Measurements from ENCODE around the gene LAMB4.

Gene LAMB4

DNA sequence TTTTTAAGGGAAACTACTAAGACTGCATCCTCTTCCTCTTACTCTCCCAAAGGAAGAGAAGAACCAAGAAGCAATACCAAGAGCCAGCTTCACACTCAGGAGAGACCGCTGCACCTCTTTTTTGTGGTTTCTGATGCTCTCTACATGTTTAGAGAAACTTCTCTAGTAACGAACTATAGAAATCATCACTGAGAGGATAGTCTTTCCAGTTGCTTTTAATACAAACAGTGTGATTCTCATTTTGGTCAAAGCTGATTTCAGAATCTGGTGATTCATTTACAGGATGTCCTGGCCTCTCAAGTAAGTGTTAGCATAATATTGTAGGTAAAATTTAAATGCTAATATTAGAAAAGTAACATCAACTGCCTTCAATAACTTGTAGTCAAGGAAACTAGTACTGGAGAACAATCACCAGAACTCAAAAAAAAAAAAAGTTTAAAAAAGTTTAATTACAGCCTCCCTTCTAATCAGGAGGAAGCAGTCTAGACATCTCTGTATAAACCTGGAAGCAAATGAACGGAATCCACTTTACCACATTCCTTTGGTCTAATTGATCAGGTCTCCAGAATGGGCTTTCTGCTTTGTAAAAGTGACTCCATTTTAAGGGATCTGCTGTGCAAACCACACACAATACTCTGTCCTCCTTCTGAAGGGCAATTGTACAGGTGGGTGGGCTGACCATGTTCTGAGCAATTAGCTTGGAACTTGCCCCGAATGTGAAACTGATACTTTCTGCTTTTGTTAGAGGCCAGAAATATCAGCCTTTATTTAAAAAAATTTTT, 130.2 kb downstream of the LAMB4 start:
- no peak for DNase-seq (ENCODE audit: low read depth, low spot score)

DNA sequence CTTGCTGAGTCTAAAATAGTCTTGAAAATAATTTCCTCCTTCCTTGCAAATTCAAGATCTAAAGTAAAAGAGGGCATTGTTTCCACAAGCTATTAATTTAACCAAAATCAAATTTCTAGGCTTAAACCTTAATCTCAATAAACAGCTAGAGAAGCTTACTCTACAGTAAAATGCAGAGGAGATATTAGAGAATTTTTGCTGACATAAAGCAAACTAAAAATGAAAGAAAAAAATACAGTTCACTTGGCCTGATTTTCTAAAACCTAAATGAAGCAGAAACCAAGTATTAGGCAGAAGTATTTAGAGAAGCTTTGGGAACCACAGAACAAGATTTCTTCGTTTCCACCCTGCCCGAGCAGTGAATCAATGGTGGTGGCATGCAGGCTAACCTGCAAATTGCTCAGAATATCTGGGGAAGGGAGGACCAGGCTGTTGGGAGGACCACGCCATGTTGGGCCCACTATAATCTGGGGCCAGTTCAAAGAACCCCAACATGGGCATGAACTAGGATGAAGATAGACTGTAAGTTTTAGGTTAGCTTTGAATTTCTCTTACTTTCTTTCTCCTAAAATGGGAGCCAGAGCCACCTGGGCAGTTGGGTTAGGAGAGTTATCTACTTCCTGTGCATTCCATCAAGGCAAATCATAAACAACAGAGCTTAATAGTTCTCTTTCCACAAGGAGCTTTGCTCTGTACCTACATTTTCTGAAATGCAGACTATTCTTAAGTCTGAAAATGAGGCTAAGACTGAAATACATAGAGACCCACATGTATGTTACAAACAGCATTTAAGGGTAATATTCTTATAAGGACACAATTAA, 131.3 kb downstream of the LAMB4 start:
- no peak for DNase-seq (ENCODE audit: low read depth, low spot score)

DNA sequence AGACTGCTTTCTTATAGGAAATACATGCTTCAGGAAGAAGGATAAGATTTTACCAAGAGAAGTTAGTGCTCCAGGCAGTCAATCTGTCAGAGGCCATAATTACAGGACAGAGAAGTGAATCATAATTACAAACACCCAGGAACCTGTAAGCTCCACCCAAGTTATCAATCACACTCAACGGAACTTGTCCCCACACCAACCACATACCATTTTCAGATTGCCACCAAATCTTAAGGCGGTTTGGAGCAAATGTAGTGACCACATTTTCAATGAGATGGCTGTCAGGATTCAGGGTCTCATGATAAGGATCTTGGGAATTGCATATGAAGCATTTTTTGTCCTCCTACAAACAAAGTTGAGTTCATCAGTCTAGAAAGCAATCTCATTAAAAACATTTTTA, 132.0 kb downstream of the LAMB4 start:
- DNase-seq (ENCODE audit: low read depth, low spot score) = no peak

DNA sequence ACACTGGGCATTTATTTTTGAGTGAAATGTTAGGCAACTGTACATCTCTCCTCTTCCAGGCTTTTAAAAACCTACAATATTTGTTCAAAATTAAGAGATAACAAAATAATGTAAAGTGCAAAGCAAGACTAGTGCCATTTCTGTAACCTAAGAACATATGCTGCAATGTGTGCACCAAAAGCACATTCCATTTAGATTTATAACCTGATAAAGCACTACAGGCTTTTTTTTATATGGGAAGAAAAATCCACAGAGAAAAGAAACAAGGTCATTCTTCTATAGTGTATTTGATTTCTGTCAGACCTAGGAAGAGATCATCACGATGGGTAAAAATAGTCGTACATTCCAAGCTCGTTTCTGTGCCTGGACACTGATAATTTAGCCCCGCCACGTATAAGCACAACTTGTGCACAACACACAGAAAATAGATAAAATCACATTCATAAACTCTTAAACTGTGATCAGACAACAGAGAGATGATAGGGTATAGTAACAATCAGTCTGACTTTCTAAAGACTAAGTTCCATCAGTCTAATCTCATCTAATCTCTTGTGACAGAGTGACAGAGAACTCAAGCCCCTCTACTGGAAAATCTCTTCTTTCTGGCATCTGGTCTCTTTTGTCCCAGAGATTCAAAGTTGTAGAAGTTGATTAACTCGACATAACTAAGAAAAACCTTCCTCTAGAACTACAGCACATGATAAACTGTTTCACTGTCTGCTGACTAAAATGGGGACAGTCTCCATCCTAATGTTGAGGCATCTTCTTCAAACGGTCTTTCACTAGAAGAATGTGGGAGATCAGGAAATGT, 133.9 kb downstream of the LAMB4 start:
- DNase-seq (ENCODE audit: low read depth, low spot score) = no peak

DNA sequence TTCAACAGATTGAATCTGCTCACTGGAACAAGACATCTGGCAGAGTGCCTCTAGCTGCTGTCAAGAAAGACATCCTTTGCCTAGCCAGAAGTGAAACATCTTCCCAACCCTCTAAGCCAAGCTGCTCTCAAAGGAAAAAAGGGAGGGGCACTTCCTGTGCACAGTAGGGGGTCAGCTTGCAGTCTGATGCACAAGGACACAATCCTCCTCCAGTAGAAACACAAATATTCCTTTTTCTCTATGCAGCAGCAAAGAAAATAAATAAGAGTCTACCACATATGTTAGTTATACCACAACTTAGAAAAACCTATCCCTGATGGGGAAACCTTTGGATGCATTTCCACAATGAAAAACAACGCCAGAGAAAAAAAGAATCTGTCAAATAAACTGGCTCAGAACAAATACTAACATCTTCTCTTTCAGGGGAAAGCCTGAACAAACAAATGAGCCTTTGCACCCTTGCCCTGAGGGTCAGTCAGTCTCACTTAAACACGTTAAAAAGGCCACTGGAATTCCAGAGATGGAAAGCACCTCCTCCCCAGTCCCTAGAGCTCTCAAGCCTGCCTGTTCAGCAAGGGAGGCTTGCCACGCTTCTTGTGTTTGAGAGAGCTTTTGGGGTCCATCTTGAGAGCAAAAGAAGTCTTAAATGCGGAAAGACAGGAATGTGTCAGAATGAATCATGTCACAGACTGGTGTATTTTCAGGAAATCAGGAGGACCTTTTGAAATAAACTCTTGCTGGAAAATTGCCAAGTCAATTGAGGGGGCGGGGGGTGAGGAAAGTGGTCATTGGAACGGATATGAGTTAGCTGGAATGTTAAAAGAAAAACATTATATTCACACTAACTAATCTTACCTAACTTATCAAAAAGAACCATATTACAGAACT, 134.7 kb downstream of the LAMB4 start:
- peak; percentile 95 for DNase-seq (ENCODE audit: low read depth, low spot score)

GRCh38 chr7:107994421-107995030, 135.6 kb downstream of the LAMB4 start:
- no peak for DNase-seq (ENCODE audit: low read depth, low spot score)

DNA sequence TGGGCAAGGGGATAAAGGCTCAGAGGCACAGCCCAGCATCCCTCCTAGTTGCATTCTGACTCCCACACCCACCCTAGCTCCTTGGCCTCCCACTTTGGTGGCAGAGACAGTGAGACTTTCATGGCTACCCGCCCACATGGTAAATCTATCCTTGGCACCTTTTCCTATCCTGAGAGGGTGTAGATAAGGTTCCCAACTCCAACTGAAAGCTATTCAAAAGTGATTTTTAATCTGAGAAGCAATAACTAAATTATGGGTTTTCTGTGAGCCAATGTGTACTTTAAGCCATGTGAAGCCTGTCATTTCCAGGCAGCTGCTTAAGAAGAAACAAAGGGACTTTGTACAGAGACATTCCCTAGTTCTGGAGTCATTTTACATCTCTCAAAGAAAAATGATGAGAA, 136.3 kb downstream of the LAMB4 start:
- DNase-seq (ENCODE audit: low read depth, low spot score) = no peak

- no peak for DNase-seq (ENCODE audit: low read depth, low spot score)
These were observed 140.4 kb downstream of the LAMB4 start for GRCh38 chr7:107989618-107990373.

GRCh38 chr7:107982918-107983389, 147.2 kb downstream of the LAMB4 start:
- DNase-seq (ENCODE audit: low read depth, low spot score) = no peak

- no peak for DNase-seq (ENCODE audit: low read depth, low spot score)
These were observed 147.9 kb downstream of the LAMB4 start for GRCh38 chr7:107982042-107982840.

DNA sequence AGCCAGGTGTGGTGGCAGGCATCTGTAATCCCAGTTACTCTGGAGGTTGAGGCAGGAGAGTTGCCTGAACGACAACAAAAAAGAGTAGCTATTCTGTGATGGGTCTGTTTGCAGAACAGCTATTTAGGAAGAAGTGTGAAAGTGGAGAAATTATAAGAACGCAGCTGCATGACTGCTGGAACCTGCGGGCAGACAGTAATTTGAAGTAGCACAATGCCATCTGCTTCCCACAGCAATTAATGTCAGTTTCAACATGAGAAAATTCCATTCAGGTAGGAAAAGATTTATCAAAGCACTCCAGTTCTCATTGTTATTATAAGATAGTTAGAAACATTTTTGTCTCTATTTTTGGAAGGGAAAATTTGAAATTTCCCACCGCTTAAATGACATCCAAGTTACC, 148.7 kb downstream of the LAMB4 start:
- no peak for DNase-seq (ENCODE audit: low read depth, low spot score)

DNA sequence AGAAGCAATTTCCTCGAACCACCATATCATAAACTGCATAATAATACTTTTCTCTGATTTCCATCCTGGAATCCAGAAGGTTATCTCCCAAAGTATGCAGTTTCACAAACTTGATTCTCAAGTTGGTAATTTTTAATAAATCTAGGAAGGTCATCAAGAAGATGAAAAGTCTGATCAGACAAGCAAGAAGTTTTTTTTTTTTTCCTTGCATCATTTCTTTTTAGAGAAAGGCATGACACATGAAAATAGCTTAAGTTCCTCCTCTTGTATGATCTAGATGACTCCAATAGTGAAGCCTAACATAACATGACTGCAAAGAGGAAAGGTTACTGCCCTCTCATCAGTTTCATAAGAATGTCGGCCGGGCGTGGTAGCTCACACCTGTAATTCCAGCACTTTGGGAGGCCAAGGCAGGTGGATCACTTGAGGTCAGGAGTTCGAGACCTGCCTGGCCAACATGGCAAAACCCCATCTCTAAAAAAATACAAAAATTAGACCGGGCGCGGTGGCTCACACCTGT, 149.4 kb downstream of the LAMB4 start:
- DNase-seq (ENCODE audit: low read depth, low spot score) = no peak

DNA sequence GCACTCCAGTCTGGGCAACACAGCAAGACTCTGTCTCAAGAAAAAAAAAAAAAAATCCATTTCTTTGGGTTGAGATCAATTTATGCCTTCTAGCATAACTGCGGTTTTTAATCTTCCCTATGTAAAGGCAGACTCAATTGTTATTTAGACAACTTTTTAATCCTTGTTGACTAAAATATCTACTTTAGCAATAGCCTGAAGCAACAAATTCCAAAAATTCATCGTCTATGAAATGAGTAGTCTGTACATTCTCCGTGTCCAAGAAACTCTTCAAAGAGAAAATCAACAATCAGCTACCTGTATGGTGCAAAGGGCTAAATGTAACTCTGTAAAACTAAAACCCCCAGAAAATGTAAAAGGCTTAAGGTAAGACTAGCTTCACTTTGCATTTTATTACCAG, 150.0 kb downstream of the LAMB4 start:
- no peak for DNase-seq (ENCODE audit: low read depth, low spot score)

DNA sequence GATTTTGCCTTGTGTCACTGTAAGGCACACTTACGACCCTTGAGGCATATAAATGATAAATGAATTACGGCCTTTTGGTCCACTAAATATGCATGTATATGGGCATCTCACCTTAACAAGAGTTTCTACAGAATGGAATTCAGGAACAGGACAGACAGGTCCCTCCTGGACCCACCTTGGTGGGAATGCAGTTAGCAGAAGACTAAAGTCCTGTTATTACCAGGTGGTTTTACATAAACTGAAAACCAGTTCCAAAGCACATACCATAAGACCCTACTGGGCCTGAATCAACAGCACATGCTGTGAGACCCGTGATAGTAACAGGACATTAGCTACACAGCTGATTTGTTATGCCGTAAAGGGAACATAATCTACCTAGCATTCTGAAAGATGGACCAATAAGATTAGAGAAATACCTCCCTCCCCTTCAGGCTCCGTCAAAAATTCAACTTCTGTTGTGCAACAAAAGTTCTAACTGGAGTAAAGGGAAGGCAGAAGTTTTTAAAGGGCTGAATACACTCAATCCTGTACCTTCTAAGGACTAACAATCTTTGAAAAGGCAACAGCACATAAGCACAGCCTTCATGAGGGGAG, 151.2 kb downstream of the LAMB4 start:
- no peak for DNase-seq (ENCODE audit: low read depth, low spot score)

DNA sequence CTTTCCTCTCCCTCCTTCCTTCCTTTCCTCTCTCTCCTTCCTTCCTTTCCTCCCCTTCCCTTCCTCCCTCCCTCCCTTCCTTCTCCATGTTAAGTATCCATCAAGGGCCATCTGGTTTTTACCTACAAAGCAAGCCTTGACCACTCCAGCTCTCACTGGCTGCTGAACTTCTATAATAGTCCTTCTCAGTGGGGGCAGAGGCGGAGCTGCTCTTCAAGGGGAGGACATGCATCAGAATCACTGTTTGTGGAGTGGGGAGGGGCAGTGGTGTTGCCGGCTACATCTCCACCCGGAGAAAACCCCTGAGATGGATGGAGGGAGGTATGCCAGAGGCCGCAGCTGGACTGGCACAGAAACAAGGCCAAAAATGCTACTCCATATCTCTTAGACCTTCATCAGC, 153.1 kb downstream of the LAMB4 start:
- no peak for DNase-seq (ENCODE audit: low read depth, low spot score)

- DNase-seq (ENCODE audit: low read depth, low spot score) = no peak
These were observed 153.5 kb downstream of the LAMB4 start for GRCh38 chr7:107976620-107977019.

DNA sequence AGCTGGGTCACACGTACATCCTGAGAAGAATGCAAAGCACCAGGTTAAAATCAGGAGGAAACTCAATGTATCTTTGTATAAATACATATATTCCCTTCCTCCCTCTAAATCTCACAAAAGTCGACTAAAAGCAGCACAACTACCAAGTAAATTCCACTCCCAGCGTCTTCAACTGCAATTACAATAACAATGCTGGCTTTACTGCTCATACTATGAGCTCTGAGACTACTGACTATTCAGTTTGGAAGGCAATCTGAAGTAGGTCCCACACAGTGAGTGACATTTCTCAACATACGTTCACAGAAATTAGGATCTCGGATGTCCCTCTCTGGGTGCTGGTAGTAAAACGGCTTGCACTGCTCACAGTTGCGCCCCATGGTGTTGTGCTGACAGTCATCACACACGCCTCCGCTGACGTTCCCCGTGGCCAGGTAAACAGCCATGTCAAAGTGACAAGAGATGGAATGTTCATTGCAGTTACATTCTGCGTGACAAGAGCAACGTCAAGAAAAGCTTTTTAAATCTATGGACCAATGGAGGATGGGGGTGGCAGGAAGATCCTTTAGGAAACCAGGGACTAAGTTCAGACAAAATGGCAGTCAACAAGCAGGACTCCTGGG, 154.7 kb downstream of the LAMB4 start:
- no peak for DNase-seq (ENCODE audit: low read depth, low spot score)

DNA sequence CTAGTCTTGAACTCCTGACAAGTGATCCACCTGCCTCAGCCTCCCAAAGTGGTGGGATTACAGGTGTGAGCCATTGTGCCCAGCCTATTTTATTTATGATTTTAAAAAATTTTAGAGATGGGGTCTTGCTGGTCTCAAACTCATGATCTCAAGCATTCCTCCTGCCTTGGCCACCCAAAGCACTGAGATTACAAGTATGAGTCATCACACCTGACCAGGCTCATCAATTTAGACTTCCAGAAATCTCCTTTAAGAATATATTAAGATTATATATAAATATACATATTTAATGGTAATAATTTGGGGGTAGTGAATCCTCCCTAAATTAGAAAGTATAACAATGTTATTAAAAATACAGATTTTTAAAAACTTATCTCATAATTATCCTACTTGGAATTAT, 156.3 kb downstream of the LAMB4 start:
- DNase-seq (ENCODE audit: low read depth, low spot score) = no peak
